GM19438 (cell line): ENCODE data around the gene CORT.
A peak's percentile ranks its signal among the peaks of the same experiment; 100 is the strongest.
"Not testable (repeated sequence)": the region's sequence is repeated elsewhere in the genome, so short reads cannot be mapped to it uniquely, and the experiment has no call there.

Experiments
- ATAC-seq: cut with Tn5 transposase; IDR thresholded peaks from one replicate; pipeline ENCODE4 v1.9.1; 2021; ENCODE audit warnings: low read depth; ENCODE audit not compliant: unreplicated experiment

CORT gene

DNA sequence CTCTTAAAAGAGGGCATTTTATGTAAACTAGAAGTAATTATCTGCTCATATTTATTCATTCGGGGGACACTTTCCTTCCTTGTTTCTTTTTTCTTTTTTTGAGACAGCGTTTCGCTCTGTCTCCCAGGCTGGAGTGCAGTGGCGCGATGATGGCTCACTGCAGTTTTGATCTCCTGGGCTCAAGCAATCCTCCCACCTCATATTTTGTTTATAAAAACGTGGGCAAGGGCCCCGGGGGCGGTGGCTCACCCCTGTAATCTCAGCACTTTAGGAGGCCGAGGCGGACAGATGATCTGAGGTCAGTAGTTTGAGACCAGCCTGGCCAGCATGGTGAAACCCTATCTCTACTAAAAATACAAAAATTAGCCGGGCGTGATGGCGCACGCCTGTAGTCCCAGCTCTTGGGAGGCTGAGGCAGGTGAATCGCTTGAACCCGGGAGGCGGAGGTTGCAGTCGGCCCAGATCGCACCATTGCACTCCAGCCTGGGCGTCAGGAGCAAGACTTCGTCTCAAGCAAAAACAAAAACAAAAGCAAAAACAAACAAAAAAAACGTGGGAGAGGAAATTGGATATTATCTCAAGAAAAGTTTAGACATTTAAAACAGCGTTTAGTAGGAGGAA, 23.4 kb downstream of the CORT start:
- ATAC-seq: no peak

DNA sequence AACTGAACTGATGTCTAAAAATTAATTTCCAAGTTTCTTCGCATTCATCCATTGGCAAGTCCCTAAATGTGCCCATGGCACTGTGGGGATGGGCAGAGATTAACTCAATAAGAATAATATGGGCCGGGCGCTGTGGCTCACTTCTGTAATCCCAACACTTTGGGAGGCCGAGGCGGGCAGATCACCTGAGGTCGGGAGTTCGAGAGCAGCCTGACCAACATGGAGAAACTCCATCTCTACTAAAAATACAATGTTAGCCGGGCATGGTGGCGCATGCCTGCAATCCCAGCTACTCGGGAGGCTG, 24.4 kb downstream of the CORT start:
- not testable (repeated sequence) for ATAC-seq

DNA sequence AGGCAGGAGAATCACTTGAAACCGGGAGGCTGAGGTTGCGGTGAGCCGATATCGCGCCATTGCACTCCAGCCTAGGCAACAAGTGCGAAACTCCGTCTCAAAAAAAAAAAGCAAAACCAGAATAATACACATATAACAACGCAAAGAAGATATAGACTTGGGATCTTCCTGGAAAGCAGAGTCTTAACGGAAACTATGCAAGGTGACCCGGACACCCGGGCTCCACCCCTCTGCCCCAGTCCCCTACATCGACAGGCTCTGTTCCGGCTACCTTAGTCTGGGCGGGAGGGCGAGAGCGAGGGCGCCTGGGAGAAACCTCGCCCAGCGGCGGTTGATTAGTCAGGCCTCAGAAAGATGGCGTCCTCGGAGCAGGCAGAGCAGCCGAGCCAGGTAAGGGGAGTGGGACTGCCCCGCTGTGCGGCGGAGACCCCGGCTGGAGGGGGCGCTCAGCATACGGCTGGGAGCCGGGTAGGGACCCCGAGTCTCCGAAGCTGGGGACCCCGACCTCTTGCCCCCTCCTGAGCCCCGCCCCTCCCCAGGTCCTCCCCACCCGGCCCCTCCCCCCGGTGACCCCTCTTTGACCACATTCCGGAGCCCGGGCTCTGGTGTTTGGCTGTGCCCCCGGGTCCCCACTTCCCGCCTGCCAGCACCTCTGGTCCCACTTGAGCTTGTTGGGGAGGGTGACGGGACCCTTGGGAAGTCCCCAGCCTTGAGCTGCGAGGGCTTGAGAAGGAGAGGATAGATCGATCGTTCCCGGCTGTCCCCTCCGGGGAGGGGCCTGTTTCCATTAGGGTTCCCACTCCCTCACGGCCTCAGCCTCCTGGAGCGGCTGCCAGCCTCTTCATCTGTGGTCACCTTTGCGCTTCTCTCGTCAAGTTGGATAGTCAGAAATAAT, 25.0 kb downstream of the CORT start, which contains the start of gene PEX14:
TSS of gene PEX14 (plus strand) at position 338 of the 895 bp plus-strand sequence. CDS start at position 355, 17 bp downstream.
- ATAC-seq: no peak

DNA sequence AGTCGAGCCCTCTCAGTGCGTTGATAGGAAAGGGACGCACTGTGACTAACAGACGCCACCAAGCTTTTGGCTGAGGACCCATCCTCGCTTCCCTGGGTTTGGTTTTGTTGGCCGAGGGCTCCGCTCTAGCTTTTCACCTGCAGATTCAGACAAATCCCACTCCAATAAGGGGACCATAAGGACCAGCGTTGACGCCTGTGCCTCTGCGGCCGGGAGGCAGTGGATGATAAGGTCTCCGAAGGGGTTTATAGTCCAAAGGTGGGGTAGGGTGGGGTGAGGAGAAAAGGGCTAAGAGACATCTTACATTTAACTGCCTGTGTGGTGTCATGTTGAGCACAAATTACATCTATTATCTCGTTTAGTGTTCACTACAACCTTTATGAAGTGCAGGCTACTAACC, 25.7 kb downstream of the CORT start:
- no peak for ATAC-seq

DNA sequence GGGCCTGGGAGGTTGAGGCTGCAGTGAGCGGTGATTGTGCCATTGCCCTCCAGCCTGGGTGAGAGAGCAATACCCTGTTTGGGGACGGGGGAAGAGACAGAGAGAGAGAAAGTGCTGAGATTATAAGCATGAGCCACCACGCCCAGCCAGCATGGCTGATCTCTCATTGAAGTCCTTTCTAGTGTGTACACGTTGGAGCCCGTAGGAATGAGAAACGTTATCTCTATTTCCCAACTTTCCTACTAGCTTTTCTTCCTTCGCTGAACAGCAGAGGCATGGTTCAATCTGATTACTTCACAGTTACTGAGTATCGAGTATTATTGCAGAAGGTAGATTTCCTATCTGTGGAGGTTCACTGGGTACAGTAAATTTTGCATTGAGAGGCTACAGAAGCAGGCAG, 29.5 kb downstream of the CORT start:
- no peak for ATAC-seq

DNA sequence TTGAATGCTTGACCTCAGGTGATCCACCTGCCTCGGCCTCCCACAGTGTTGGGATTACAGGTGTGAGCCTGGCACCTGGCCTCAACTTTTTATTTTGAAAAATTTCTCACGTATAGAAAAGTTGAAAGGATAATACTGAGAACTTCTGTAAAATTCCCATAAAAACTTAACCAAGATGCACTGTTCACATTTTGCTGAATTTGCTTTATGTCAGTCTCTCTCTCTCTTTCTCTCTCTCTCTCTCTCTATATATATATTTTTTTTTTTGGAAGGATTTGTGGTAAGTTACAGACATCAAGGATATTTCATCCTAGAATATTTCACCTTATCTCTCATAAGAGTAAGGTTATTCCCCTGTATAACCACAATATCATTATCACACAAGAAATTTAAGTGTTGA, 30.8 kb downstream of the CORT start:
- ATAC-seq: no peak

DNA sequence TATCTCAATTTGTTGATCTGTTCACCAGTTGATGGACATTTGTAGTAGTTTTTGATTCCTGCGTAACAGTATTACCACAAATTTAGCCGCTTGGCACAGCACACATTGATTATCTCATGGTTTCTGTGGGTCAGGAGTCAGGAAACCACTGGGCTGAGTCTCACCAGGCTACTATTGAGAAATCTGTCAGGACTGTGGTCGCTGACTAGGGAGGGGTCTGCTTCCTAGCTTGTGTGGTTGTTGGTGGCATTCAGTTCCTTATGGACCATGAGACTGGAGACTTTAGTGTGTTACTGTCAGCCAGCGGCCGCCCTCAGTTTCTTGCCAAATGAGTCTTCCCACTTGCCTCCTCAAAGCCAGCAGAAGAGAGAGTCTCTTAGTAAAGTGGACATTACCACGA, 34.7 kb downstream of the CORT start:
- no peak for ATAC-seq

DNA sequence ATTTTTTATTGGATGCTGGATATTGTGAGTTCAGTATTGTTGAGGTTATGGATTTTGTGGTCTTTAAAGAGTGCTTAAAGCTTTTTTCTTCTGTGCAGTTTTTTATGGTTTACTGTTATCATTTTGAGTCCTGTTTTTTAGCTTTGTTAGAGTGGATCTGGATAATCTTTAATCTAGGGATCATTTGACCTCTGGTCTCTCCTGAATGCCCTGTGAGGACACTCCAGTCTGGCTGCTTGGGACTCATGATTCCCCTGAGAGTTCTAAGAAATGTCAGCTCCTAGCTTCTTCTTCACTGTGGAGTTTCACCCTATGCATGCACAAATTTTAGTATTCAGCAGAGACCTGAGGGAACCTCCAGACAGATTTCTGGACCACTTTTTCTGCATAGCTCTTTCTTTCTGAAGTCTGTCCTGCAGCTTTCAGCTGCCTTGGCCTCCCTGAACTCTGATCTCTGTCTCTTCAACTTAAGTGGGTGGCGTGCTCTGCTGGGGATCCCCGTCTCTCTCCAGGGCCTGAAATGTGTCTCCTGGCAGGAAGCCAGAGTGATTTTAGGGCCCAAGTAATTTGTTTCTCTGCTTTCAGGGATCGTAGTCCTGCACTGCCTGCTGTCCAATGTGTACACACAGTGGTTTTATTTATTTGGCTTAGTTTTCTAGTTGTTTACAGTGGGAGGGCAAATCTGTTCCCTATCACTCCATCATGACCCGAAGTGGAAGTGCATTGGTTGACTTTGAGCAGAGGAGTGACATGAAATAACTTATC, 39.6 kb downstream of the CORT start:
- ATAC-seq: no peak

DNA sequence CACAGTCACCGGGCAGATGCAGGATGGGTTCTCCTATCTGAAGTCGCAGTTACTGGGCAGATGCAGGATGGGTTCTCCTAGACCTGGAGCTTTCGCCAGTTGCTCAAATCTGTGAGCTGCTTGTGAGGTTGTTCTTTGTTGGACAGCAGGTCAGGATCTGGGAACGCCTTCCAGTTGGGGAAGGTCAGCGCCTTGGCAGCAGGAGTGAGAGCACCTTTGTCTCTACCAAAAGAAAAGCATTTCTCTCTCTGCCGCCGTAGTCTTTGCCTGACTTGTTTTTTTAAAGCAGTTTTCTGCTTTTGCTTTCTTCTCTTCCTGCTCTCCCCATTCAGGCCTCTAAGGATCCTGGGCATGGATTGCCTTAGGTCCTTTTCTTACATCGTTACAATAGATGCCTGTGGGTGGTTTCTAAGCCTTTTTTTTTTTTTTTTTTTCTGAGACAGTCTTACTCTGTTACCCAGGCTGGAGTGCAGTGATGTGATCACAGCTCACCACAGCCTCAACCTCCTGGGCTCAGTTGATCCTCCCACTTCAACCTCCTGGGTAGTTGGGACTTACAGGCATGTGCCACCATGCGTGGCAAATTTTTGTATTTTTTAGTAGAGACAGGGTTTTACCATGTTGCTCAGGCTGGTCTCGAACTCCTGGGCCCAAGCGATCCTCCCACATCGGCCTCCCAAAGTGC, 40.6 kb downstream of the CORT start:
- ATAC-seq: no peak

DNA sequence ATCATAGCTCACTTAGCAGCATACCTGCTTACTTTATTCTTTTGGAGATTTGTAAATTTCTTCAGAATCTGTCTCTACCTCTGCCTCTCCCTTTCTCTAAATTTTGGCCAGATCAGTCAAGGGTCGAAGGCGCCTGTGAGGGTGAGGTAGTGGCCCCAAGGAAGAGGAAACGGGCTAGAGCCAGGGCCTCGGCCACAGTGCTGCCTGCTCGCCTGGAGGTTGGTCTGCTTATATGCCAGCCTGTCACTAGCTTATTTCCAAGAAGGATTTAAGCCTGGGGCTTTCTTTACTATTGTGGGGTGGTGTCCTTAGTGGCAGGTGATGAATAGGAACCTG, 44.6 kb downstream of the CORT start:
- peak; percentile 15 for ATAC-seq

DNA sequence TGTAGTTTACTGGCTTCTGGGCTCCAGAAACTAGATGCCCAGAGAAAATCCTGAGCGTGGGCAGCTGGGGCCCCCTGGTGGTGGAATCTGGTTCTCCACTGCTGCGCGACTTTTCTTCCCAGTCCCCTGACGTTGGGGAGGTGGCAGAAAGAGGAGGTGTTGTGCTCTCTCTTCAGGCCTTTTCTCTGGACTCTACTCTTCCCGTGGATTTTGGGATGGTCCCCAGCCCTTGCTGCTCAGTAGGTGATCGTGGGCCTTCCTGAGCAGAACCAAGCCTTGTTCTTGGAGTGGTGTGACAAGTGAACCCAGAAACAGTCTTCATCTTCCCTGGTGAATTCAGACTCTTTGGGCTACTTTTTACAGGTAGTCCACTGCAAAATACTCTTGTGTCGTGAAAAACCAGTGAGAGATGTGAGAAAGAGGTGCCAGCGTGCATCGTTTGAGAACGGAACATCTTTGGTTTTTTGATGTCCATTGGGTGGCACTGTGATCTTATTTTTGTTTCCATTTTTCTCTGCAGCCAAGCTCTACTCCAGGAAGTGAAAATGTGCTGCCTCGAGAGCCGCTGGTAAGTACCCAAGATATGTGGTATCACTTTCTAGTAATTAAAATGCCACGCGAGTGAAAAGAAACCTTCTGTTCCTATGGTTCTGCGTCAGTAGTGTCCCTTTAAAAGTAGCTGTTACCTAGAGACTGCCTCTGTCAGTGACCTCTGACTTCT, 45.1 kb downstream of the CORT start:
- ATAC-seq: peak; percentile 76

DNA sequence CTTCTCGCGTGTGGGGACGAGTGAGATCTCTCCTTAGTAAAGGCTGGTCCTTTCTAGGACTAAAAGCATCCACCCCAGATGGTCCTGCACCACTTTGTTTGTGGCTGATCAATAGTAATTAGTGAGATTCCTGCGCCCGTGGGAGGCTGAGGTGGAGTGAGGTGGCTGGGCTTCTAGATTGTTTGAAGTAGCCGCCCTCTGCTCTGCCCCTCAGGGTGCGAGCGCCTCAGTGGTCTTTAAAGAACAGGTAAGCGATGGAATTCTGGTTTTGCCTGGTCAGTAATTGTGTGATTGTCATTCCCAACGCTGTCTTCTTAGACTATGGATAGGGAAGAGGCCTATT, 45.6 kb downstream of the CORT start:
- ATAC-seq: no peak

DNA sequence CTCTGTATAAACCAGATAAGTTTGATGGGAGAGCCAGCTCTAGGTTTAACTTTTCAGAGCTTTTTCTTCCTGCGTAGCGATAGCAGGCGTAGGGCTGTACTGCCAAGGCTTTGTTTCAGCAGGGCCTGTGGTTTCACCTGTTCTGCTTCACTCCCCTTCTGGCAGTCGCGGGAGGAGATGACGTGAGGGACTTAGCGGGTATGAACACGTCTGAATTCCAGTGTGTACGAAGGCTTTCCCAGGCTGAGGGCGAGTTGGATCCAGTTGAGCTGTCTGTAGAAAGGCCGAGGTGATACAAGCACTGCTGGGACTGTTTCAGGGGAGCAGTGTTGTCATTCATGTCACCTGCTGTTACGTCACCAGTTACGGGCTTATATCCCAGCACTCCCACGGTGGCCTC, 46.1 kb downstream of the CORT start:
- no peak for ATAC-seq

DNA sequence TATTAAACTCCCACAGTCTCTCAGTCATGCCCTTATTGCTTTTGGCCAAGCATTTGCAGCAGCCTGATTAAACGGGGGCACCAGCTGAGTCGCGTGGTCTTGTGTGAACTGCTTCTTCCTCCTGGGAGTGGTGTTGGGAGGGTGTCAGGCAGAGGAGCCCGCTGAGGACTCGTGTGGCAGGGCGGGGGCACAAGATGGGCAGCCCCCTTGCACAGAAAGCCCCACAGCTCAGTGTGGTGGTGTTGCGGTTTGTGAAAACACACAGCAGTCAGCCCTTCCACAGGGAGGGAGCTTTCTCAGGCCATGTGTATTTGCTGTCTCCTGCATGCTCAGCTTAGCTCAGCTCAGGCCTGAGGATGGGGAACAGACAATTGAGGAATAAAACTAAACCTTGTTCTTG, 47.3 kb downstream of the CORT start:
- ATAC-seq: no peak

DNA sequence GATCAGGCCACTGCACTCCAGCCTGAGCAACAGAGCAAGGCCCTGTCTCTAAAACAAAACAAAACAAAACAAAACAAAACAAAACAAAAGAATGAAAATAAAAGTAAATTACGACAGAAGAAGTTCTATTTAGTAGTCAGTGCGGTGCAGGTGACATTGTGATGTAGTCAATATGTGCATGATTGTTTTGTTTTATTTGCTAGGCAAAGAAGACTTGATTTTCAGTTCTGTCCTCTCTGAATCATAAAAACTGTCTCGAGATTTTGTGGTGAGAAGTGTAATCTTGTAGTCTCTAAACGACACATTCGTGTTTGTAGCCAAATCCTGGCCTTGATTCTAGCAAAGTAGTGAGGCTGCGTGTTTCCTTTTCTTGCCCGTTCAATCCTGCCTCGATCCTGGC, 48.4 kb downstream of the CORT start:
- no peak for ATAC-seq
